ENCODE data around the gene GBA2.

GBA2 gene

GRCh38 chr9:35690614-35691333 is 58.3 kb downstream of the GBA2 start:
- peak; percentile 12 to 25 for ATAC-seq

- ATAC-seq, result no peak
Measured at GRCh38 chr9:35690294-35690613, 58.8 kb downstream of the GBA2 start.

- no peak for ATAC-seq
Measured at GRCh38 chr9:35689542-35690293, 59.3 kb downstream of the GBA2 start, which contains the start of gene TPM2. TPM2 (minus strand) TSS chr9:35689925; CDS start chr9:35689817, 108 bp downstream.

- peak; percentile 80 to 84 for ATAC-seq
Measured at GRCh38 chr9:35688558-35689541, 60.2 kb downstream of the GBA2 start.

GRCh38 chr9:35687972-35688557 is 61.0 kb downstream of the GBA2 start:
- no peak for ATAC-seq

GRCh38 chr9:35687306-35687705 is 61.7 kb downstream of the GBA2 start:
- no peak for ATAC-seq
